K562 (cell line): ENCODE data around the gene HECW1. TPM values are rescaled to one million over a fixed set of nuclear protein-coding genes. Genes with fewer than 3 reads are reported as not detected.

Source experiments
- polyA plus RNA-seq, 8 experiments: library from polyadenylated mRNA; depleted of rRNA in 4 of 8; stranded (reverse) in 5 of 8; unstranded in 3 of 8; fragments of >200 nt; fragmentation: Nextera tagmentation in 2 of 8; fragmentation: Illumina TruSeq in 1 of 8; extraction: Ambion mirVana in 2 of 8; extraction: Trizol in 1 of 8; gene quantifications; 2 replicates each; pipeline versions ENCODE4 v1.2.1 to v1.2.3, GENCODE V29; 2011 to 2014; ENCODE audit warnings: inconsistent platforms in 1 of 8, missing spikeins in 1 of 8
- total RNA-seq, 7 experiments: library from RNA; depleted of rRNA in 6 of 7; stranded (reverse); fragments of >200 nt in 6 of 7; fragmentation: Illumina TruSeq in 2 of 7; extraction: Trizol in 2 of 7; gene quantifications; 2 replicates each; pipeline versions ENCODE4 v1.2.1 to v1.2.3, GENCODE V29; 2011 to 2021; ENCODE audit warnings: low replicate concordance in 1 of 7
- TF ChIP-seq, protein P1 (sequence below): fragments of 200-600 bp; sonication (generic); IDR thresholded peaks from one replicate; pipeline ENCODE4 v1.6.1; 2012; ENCODE audit warnings: mild to moderate bottlenecking, low read depth, low read length, inconsistent platforms
- TF ChIP-seq, protein P2 (sequence below): sonication (generic); formaldehyde crosslinking; IDR thresholded peaks from 2 replicates; pipeline ENCODE4 v1.8.1; 2023; ENCODE audit warnings: mild to moderate bottlenecking, missing genetic modification reagents

The HECW1 gene
- total and polyA plus RNA-seq, 9 of the 15 experiments (the other 6 are each of a cell fraction or from before 2014, with no cell fraction given), result 0.07 to 0.31 (median 0.13) TPM; not detected in 4

DNA sequence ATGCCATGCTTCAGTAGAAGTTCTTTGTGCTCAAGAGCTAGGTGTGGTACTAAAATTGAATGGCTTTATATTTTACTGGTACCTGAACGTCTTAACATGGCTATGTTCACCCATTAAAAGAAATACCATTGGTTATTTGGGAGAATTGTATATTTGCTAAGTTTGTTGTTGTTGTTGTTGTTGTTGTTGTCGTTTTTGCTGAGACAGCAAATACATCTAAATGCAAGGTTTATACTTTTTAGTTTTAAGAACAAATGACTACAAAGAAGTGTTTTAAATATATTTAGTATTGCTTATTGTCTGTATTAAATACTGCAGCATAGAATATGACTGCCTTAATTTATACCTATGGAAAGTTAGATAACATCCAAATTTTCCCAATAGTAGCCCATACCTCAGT, 66.9 kb downstream of the HECW1 start (continued):
- TF ChIP-seq, protein P1, sequence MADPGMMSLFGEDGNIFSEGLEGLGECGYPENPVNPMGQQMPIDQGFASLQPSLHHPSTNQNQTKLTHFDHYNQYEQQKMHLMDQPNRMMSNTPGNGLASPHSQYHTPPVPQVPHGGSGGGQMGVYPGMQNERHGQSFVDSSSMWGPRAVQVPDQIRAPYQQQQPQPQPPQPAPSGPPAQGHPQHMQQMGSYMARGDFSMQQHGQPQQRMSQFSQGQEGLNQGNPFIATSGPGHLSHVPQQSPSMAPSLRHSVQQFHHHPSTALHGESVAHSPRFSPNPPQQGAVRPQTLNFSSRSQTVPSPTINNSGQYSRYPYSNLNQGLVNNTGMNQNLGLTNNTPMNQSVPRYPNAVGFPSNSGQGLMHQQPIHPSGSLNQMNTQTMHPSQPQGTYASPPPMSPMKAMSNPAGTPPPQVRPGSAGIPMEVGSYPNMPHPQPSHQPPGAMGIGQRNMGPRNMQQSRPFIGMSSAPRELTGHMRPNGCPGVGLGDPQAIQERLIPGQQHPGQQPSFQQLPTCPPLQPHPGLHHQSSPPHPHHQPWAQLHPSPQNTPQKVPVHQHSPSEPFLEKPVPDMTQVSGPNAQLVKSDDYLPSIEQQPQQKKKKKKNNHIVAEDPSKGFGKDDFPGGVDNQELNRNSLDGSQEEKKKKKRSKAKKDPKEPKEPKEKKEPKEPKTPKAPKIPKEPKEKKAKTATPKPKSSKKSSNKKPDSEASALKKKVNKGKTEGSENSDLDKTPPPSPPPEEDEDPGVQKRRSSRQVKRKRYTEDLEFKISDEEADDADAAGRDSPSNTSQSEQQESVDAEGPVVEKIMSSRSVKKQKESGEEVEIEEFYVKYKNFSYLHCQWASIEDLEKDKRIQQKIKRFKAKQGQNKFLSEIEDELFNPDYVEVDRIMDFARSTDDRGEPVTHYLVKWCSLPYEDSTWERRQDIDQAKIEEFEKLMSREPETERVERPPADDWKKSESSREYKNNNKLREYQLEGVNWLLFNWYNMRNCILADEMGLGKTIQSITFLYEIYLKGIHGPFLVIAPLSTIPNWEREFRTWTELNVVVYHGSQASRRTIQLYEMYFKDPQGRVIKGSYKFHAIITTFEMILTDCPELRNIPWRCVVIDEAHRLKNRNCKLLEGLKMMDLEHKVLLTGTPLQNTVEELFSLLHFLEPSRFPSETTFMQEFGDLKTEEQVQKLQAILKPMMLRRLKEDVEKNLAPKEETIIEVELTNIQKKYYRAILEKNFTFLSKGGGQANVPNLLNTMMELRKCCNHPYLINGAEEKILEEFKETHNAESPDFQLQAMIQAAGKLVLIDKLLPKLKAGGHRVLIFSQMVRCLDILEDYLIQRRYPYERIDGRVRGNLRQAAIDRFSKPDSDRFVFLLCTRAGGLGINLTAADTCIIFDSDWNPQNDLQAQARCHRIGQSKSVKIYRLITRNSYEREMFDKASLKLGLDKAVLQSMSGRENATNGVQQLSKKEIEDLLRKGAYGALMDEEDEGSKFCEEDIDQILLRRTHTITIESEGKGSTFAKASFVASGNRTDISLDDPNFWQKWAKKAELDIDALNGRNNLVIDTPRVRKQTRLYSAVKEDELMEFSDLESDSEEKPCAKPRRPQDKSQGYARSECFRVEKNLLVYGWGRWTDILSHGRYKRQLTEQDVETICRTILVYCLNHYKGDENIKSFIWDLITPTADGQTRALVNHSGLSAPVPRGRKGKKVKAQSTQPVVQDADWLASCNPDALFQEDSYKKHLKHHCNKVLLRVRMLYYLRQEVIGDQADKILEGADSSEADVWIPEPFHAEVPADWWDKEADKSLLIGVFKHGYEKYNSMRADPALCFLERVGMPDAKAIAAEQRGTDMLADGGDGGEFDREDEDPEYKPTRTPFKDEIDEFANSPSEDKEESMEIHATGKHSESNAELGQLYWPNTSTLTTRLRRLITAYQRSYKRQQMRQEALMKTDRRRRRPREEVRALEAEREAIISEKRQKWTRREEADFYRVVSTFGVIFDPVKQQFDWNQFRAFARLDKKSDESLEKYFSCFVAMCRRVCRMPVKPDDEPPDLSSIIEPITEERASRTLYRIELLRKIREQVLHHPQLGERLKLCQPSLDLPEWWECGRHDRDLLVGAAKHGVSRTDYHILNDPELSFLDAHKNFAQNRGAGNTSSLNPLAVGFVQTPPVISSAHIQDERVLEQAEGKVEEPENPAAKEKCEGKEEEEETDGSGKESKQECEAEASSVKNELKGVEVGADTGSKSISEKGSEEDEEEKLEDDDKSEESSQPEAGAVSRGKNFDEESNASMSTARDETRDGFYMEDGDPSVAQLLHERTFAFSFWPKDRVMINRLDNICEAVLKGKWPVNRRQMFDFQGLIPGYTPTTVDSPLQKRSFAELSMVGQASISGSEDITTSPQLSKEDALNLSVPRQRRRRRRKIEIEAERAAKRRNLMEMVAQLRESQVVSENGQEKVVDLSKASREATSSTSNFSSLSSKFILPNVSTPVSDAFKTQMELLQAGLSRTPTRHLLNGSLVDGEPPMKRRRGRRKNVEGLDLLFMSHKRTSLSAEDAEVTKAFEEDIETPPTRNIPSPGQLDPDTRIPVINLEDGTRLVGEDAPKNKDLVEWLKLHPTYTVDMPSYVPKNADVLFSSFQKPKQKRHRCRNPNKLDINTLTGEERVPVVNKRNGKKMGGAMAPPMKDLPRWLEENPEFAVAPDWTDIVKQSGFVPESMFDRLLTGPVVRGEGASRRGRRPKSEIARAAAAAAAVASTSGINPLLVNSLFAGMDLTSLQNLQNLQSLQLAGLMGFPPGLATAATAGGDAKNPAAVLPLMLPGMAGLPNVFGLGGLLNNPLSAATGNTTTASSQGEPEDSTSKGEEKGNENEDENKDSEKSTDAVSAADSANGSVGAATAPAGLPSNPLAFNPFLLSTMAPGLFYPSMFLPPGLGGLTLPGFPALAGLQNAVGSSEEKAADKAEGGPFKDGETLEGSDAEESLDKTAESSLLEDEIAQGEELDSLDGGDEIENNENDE, result no peak
- TF ChIP-seq, protein P2, sequence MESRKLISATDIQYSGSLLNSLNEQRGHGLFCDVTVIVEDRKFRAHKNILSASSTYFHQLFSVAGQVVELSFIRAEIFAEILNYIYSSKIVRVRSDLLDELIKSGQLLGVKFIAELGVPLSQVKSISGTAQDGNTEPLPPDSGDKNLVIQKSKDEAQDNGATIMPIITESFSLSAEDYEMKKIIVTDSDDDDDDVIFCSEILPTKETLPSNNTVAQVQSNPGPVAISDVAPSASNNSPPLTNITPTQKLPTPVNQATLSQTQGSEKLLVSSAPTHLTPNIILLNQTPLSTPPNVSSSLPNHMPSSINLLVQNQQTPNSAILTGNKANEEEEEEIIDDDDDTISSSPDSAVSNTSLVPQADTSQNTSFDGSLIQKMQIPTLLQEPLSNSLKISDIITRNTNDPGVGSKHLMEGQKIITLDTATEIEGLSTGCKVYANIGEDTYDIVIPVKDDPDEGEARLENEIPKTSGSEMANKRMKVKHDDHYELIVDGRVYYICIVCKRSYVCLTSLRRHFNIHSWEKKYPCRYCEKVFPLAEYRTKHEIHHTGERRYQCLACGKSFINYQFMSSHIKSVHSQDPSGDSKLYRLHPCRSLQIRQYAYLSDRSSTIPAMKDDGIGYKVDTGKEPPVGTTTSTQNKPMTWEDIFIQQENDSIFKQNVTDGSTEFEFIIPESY (CRISPR knock-in tag), result no peak
